GM10266 (cell line): ENCODE measurements around the gene SLC13A3.

Experiments
- DNase-seq: peaks from one replicate; pipeline ENCODE4 v3.0.0; 2012; ENCODE audit errors: extremely low spot score
- CTCF ChIP-seq: IDR thresholded peaks from 2 replicates; pipeline ENCODE4 v1.5.1; 2012; ENCODE audit warnings: mild to moderate bottlenecking, low read depth; ENCODE audit not compliant: control insufficient read depth, insufficient read depth; ENCODE audit errors: missing control alignments

The SLC13A3 gene

GRCh38 chr20:46555370-46555956 lies 95.8 kb downstream of the SLC13A3 start:
- no peak for DNase-seq
- TF ChIP-seq CTCF = no peak

- DNase-seq = no peak
- no peak for TF ChIP-seq CTCF
Observed at GRCh38 chr20:46554828-46555227, 96.4 kb downstream of the SLC13A3 start.

- no peak for DNase-seq
- no peak for TF ChIP-seq CTCF
Observed at GRCh38 chr20:46553926-46554325, 97.3 kb downstream of the SLC13A3 start.

- DNase-seq = peak; percentile 73
Observed at GRCh38 chr20:46552460-46553420, 98.5 kb downstream of the SLC13A3 start.

GRCh38 chr20:46551522-46552381 lies 99.5 kb downstream of the SLC13A3 start:
- DNase-seq = no peak
- TF ChIP-seq CTCF = no peak

More at GRCh38 chr20:46552460-46553420, 98.5 kb downstream of the SLC13A3 start:
- no peak for TF ChIP-seq CTCF

GRCh38 chr20:46550461-46550860 lies 100.8 kb downstream of the SLC13A3 start, which contains the start of gene OCSTAMP:
Gene OCSTAMP, minus strand, starts transcription at chr20:46550654. Its CDS starts 94 bp downstream, at chr20:46550560.
- no peak for DNase-seq
- no peak for TF ChIP-seq CTCF
